Stimulated activated CD4-positive, alpha-beta T cell treated with anti-CD3 and anti-CD28 coated beads, Interleukin-15, amount 100 ng/mL, for 1 hour (primary cell): ENCODE measurements around the gene OPRM1.

Experiments
- DNase-seq, 2 donors: peaks; one replicate each; pipeline ENCODE4 v3.0.0-alpha.2; 2020; ENCODE audit warnings: low read depth in 1 of 2, low spot score in 1 of 2

OPRM1 gene

DNA sequence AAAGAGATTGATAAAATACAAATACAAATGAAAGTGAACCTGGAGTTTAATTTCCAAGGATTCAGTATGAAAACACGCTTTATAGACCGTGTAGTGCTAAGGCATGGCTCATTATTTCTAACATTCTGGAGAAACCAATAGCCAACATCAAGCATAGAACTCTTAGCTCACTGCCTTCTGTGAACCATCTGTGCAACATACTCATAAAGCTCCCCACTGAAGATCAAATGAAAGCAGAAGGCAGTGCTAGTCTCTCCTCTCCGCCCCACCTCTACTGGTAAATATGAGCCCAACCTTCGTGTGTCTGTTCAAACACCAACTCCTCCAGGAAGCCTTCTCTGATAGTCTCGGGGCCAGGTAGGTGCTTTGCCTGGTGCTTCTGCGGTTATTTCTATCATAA is 163.9 kb downstream of the OPRM1 start:
- no peak for DNase-seq

DNA sequence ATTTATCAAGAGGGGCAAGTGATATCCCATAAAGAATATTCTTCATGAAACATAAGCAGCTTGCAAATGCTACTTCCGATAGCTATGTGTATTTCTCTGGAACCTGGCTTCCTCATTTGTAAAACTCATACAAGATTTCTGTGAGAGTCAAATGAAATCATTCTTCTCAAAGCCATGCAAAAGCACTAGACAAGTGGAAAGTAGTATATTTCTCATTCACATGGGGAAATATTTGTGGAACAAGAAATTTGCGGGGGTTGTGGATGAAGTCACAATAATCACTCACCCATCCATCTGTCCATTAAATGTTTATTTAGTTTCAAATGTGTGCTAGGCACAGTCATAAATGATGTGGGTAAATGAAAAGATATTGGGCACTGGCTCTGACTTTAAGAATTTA is 167.1 kb downstream of the OPRM1 start:
- no peak for DNase-seq

- no peak for DNase-seq
Measured at GRCh38 chr6:154206996-154207395, 168.0 kb downstream of the OPRM1 start.

- DNase-seq: no peak
Measured at GRCh38 chr6:154209555-154209954, 170.5 kb downstream of the OPRM1 start.

GRCh38 chr6:154210678-154211077 is 171.6 kb downstream of the OPRM1 start:
- DNase-seq: no peak

GRCh38 chr6:154213782-154214181 is 174.7 kb downstream of the OPRM1 start:
- no peak for DNase-seq

DNA sequence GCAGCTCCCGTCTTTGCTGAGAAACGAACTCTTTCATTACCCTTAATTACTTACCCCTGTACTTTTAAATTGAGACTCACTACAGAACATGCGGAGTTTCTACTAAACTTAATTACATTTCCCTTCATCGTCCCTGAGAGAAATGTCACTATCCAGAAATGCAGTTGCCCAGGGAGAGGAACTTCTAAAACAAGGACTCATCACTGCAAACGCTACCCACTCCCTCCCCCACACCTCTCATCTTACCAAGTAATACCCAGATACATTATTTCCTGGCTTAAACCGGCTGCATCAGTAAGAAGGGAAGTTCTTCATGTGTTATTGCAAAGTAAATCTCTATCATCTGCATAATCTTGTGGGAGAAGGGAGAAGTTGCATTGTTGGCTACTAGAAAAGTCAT is 179.3 kb downstream of the OPRM1 start:
- DNase-seq: no peak

DNA sequence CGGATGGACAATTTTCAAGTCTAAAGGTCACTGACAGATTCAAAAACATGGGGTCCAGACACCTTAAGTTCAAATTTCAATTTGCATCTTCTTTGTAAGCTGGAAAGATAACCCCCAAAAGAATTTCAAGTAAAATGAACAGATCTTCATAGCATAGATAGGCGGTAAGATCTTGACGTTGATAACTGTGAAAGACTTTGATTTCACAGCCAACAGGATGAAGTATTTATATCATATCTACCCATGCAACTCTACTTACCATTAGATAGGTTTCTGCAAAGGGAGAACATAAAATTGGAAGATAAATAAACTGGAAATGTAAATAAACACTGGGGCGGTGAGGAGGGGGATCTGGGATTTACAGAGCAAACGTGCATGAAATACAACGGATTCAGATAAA is 179.7 kb downstream of the OPRM1 start:
- DNase-seq: no peak

DNA sequence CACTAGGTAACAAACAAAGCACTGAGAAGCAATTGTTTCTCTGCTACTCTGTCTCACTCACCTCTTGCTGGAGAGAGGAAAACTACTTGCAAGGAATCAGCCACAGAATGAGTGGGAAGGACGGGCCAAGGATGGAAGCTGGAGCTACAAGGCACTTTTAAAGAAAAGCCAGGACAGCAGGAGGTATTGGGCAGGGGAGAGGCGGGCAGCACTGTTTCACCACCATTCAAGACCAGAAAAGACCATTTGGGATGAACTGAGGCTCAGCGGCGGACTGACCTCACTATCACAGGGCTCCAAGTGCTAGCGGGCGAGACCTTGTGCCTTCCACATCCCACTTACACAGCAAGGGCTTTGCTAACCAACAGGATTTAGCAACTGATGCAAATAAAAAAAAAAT is 180.2 kb downstream of the OPRM1 start:
- no peak for DNase-seq

GRCh38 chr6:154222716-154223115 is 183.7 kb downstream of the OPRM1 start:
- DNase-seq: no peak

GRCh38 chr6:154223296-154223695 is 184.3 kb downstream of the OPRM1 start:
- DNase-seq: no peak

- DNase-seq: no peak
Measured at GRCh38 chr6:154226461-154226860, 187.4 kb downstream of the OPRM1 start.

- no peak for DNase-seq
Measured at GRCh38 chr6:154227862-154228520, 189.0 kb downstream of the OPRM1 start.

DNA sequence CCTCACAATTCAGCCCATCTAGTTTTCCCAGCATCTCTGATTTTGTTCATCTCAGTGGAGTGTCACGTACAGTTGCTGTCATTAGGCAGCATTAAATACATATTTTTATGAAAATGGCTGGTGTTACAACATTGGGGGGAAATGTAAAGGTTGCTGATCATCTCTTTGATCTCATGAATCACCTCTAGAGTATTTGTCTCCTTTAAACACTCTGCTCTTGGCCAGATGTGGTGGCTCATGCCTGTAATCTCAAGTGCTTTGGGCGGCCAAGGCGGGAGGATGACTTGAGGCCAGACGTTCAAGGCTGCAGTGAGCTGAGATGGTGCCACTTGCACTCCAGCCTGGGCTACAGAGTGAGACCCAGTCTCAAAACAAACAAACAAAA is 189.5 kb downstream of the OPRM1 start:
- no peak for DNase-seq

GRCh38 chr6:154229786-154230185 is 190.7 kb downstream of the OPRM1 start:
- DNase-seq: peak in 1 of 2 donors; percentile 39

- DNase-seq: no peak
Measured at GRCh38 chr6:154230393-154230792, 191.4 kb downstream of the OPRM1 start.

DNA sequence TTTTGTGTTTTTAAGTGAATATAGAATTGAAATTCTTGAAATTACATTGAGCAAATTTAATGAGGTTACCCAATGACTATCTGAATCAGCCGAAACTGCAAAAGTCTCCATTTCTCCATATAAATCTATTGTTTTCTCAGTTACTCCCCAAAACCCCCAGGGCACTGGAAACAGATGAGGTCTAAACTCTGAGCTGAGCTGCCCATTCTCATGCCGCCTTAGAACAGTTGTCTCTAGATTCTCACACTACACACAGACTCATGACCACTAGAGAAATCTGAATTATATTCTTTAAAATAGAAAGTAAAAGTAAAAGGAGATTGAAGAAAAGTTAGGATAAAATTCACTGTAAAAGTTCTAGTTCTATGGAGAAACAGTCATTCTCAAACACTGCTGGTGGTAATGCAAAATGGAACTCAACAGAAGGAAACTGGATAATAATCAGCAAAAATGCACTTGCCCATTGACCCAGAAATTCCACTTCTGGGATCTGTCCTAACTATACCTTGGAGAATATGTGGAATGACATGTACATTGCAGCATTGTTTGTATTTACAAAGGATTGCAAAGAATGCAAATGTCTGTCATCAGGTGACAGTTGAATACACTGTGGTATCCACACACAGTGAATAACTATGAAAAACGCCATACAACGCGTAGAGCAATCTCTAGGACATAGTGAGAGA is 192.0 kb downstream of the OPRM1 start:
- DNase-seq: no peak

GRCh38 chr6:154232013-154232910 is 193.2 kb downstream of the OPRM1 start:
- DNase-seq: no peak

GRCh38 chr6:154233383-154233782 is 194.3 kb downstream of the OPRM1 start:
- no peak for DNase-seq

- DNase-seq: no peak
Measured at GRCh38 chr6:154234019-154234772, 195.2 kb downstream of the OPRM1 start.

DNA sequence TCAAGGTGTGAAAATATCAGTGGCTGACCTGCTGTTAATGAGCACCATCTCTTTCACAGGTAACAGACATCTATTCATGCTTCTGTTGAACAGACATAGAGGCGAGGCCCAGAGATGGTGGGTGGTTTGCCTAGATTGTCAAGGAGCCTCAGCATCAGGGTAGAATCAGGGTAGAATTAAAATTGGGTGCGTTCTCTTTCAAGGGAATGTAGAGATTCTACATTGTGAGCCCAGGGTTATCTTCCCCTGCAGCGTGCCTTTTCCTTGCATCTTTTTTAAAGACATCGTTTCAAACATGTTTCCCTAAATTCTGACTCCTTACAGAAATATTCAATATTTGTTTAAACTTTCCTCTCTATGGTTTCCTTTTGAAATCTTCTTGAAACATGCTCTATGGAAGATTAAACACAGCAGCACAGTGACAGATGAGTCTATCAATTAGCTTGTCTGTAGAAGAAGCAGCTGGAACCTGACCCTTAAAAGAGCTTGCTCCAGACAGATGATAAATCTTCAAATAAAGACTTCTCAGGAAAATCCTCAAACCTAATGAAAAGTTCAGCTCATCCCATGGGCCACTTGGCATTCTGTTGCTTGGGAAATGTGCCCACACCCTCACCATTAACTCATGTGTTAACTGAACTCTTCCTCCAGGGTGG is 197.7 kb downstream of the OPRM1 start:
- no peak for DNase-seq
